Common myeloid progenitor, CD34-positive (primary cell): ENCODE results near the gene MAP2K5.

Experiments
- CTCF ChIA-PET: fragments of 350-600 bp; sonication (Branson Sonifier 250); formaldehyde crosslinking; loops from one replicate; lab custom pipeline; 2021; ENCODE audit warnings: antibody characterized with exemption; lab: Charles Lee
- POLR2A ChIA-PET: fragments of 350-600 bp; sonication (Branson Sonifier 250); formaldehyde crosslinking; loops from one replicate; lab custom pipeline; 2021; ENCODE audit warnings: antibody characterized with exemption; lab: Charles Lee
- DNase-seq, 3 donors: peaks; one replicate each; pipeline versions ENCODE4 v3.0.0 to v3.0.0-alpha.2; 2013
- H3K27ac ChIP-seq, 2 experiments: 1 replicate in 1 of 2; 2 replicates in 1 of 2; pipeline ENCODE4 v1.7.0; 2013; ENCODE audit warnings: inconsistent platforms in 2 of 2, low read length in 2 of 2, mild to moderate bottlenecking in 2 of 2, low read depth in 1 of 2, moderate library complexity in 1 of 2; ENCODE audit not compliant: severe bottlenecking in 2 of 2, insufficient read depth in 1 of 2, poor library complexity in 1 of 2
- H3K27me3 ChIP-seq, 5 experiments: replicated peaks in 2 of 5; 1 replicate in 3 of 5; 2 replicates in 2 of 5; pipeline versions ENCODE4 v1.6.1 to v1.7.0; 2013; ENCODE audit warnings: low read length in 4 of 5, mild to moderate bottlenecking in 2 of 5, moderate library complexity in 2 of 5, inconsistent platforms in 1 of 5; ENCODE audit not compliant: insufficient read depth in 5 of 5, control insufficient read depth in 4 of 5
- H3K36me3 ChIP-seq, 4 experiments: 1 replicate in 2 of 4; 2 replicates in 2 of 4; pipeline versions ENCODE4 v1.6.1 to v1.7.0; 2013; ENCODE audit warnings: low read length in 3 of 4, control low read depth in 1 of 4, mild to moderate bottlenecking in 1 of 4; ENCODE audit not compliant: control insufficient read depth in 4 of 4, insufficient read depth in 4 of 4
- H3K4me1 ChIP-seq, 4 experiments: 1 replicate in 3 of 4; 2 replicates in 1 of 4; pipeline versions ENCODE4 v1.6.1 to v1.7.1; 2013; ENCODE audit warnings: low read length in 3 of 4, mild to moderate bottlenecking in 3 of 4, control low read depth in 1 of 4, inconsistent platforms in 1 of 4, moderate library complexity in 1 of 4; ENCODE audit not compliant: control insufficient read depth in 4 of 4, insufficient read depth in 4 of 4; ENCODE audit errors: control extremely low read depth in 1 of 4
- H3K4me3 ChIP-seq, 7 experiments: 1 replicate in 4 of 7; 2 replicates in 3 of 7; pipeline versions ENCODE4 v1.5.1 to v1.7.0; 2013; ENCODE audit warnings: mild to moderate bottlenecking in 7 of 7, low read length in 6 of 7, moderate library complexity in 6 of 7, inconsistent platforms in 2 of 7, low read depth in 2 of 7, control low read depth in 1 of 7; ENCODE audit not compliant: insufficient read depth in 4 of 7, control insufficient read depth in 1 of 7; ENCODE audit errors: extremely low read depth in 1 of 7
- H3K9me3 ChIP-seq, 5 experiments: 1 replicate in 4 of 5; 2 replicates in 1 of 5; pipeline versions ENCODE4 v1.6.1 to v1.7.1; 2013; ENCODE audit warnings: low read length in 4 of 5, mild to moderate bottlenecking in 2 of 5, inconsistent platforms in 1 of 5, low read depth in 1 of 5, moderate library complexity in 1 of 5; ENCODE audit not compliant: control insufficient read depth in 4 of 5, insufficient read depth in 2 of 5; ENCODE audit errors: control extremely low read depth in 1 of 5
- WGBS: methylation state at CpG from one replicate; pipeline ENCODE4 v1.1.5; 2013; ENCODE audit not compliant: insufficient coverage; 5-methylcytosine and 5-hydroxymethylcytosine counted together

Gene MAP2K5

GRCh38 chr15:67548236-67548852, 5.8 kb downstream of the MAP2K5 start:
- 100% methylated on average over 1 of the region's 2 CpGs for WGBS
- H3K9me3 ChIP-seq = no peaks in the 10 kb centered on the region

DNA sequence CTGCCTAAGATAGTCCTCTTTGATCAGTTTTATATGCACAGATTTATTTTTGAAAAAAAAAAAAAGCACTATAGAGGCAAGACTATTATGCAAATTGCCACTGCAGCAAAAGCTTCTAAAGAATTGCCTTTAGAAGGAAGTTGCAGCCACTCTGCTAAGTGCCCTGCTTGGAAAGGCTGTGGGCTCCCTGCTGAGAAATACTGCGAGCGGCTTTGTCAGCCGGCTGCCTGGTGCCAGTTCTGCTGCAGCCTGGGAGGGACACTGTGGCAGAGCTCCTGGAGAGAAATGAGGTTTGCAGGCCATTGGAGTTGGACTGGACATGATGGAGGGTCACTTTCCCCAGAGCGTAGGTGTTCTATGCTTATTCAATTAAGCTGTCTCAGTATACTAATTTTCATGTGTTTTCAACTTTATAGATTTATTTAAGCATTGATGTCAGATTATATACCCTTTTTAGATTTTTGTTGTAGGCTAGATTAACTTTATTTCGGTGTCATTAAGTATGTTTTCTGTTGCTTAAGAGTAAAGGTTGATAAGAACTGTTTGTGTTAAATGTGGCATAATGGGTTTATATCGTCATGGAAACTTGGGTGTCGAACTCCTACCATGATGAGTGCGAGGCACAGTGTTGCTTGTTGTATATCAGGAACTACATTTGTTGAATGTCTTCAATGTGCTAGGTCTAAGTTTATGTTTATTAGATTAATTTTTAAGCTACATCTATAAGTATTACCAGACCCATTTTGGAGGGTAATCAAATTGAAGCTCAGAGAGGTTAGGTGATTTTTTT, 6.6 kb downstream of the MAP2K5 start:
- CTCF ChIA-PET = interaction anchor here (0.9 to 1.9 kb wide), 2 partner anchors 9 to 48 kb away, joined by 3 to 6 read pairs; no protein-coding TSS in a partner anchor
- peaks cover 13 to 40% (median 21%) of the 10 kb centered on the region in 4 experiments for H3K36me3 ChIP-seq

More at GRCh38 chr15:67548236-67548852, 5.8 kb downstream of the MAP2K5 start:
- H3K27me3 ChIP-seq = no peaks in the 10 kb centered on the region
- H3K4me3 ChIP-seq = no peak overlapping the region
- peaks cover 0 to 17% (median 9%) of the 10 kb centered on the region in 4 experiments for H3K4me1 ChIP-seq
- CTCF ChIA-PET = no interaction called here
- DNase-seq = no peak
- POLR2A ChIA-PET = no interaction called here
- H3K36me3 ChIP-seq = peaks cover 13 to 40% (median 21%) of the 10 kb centered on the region in 4 experiments
- no peak overlapping the region for H3K27ac ChIP-seq

GRCh38 chr15:67549736-67550135, 7.2 kb downstream of the MAP2K5 start:
- POLR2A ChIA-PET = no interaction called here

More for the DNA sequence above, 6.6 kb downstream of the MAP2K5 start:
- no peak overlapping the region for H3K27ac ChIP-seq
- DNase-seq = peak in 1 of 3 donors; percentile 24
- H3K27me3 ChIP-seq = no peaks in the 10 kb centered on the region
- H3K4me3 ChIP-seq = no peak overlapping the region
- POLR2A ChIA-PET = interaction anchor here (0.6 kb wide), 1 partner anchor 27 kb away, joined by 7 read pairs; no protein-coding TSS in a partner anchor
- peaks cover 0 to 10% (median 2%) of the 10 kb centered on the region in 4 experiments for H3K4me1 ChIP-seq
- no peaks in the 10 kb centered on the region for H3K9me3 ChIP-seq
- 91% methylated on average over 4 of the region's 8 CpGs for WGBS

GRCh38 chr15:67550522-67550921, 8.0 kb downstream of the MAP2K5 start:
- ChIA-PET CTCF (interaction anchor here (1.9 kb wide), 1 partner anchor 8 kb away, joined by 6 read pairs; no protein-coding TSS in a partner anchor), POLR2A (no interaction called here)
- H3K27me3 ChIP-seq = no peaks in the 10 kb centered on the region
- no peak overlapping the region for H3K27ac ChIP-seq
- no peak overlapping the region for H3K4me3 ChIP-seq
- H3K9me3 ChIP-seq = no peaks in the 10 kb centered on the region
- DNase-seq = no peak
- H3K36me3 ChIP-seq = peaks cover 4 to 39% (median 20%) of the 10 kb centered on the region in 4 experiments
- WGBS = 100% methylated on average over 2 of the region's 4 CpGs
- peaks cover 0 to 6% (median 1%) of the 10 kb centered on the region in 4 experiments for H3K4me1 ChIP-seq

More at GRCh38 chr15:67549736-67550135, 7.2 kb downstream of the MAP2K5 start:
- CTCF ChIA-PET = interaction anchor here (0.9 to 1.9 kb wide), 2 partner anchors 9 to 49 kb away, joined by 3 to 6 read pairs; no protein-coding TSS in a partner anchor
- DNase-seq = no peak
- Histone ChIP-seq H3K36me3 (peaks cover 8 to 39% (median 22%) of the 10 kb centered on the region in 4 experiments), H3K27me3 (no peaks in the 10 kb centered on the region), H3K27ac (no peak overlapping the region), H3K4me1 (peaks cover 0 to 8% (median 1%) of the 10 kb centered on the region in 4 experiments), H3K9me3 (no peaks in the 10 kb centered on the region), H3K4me3 (no peak overlapping the region)
- WGBS = no CpG with 5 or more reads among the region's 3 CpGs

- no peak for DNase-seq
- peaks cover 0 to 6% (median 1%) of the 10 kb centered on the region in 4 experiments for H3K4me1 ChIP-seq
- no CpG with 5 or more reads among the region's 1 CpG for WGBS
- no peaks in the 10 kb centered on the region for H3K27me3 ChIP-seq
- H3K36me3 ChIP-seq = peaks cover 4 to 33% (median 16%) of the 10 kb centered on the region in 4 experiments
- ChIA-PET CTCF (no interaction called here), POLR2A (no interaction called here)
- H3K27ac ChIP-seq = no peak overlapping the region
- no peak overlapping the region for H3K4me3 ChIP-seq
- H3K9me3 ChIP-seq = no peaks in the 10 kb centered on the region
These were observed 8.8 kb downstream of the MAP2K5 start for GRCh38 chr15:67551207-67551743.

GRCh38 chr15:67554580-67554979, 12.1 kb downstream of the MAP2K5 start:
- no peak for DNase-seq
- H3K9me3 ChIP-seq = peaks cover 0 to 8% (median 2%) of the 10 kb centered on the region in 5 experiments
- no peaks in the 10 kb centered on the region for H3K4me1 ChIP-seq
- no peak overlapping the region for H3K4me3 ChIP-seq
- peaks cover 16 to 49% (median 27%) of the 10 kb centered on the region in 4 experiments for H3K36me3 ChIP-seq
- WGBS = 100% methylated on average over 1 of the region's 4 CpGs
- no peaks in the 10 kb centered on the region for H3K27me3 ChIP-seq
- no peak overlapping the region for H3K27ac ChIP-seq
- ChIA-PET POLR2A (no interaction called here), CTCF (interaction anchor here (0.9 kb wide), 1 partner anchor 10 kb away, joined by 3 read pairs; no protein-coding TSS in a partner anchor)
